C4-2B (cell line): ENCODE measurements around the gene RGS11.

Source experiments
- H3K27ac ChIP-seq: fragments of 450-650 bp; 2 replicates; pipeline ENCODE4 v1.5.1; 2017
- CTCF ChIP-seq: fragments of 450-650 bp; conservative IDR thresholded peaks from 2 replicates; pipeline ENCODE4 v1.5.1; 2017; ENCODE audit warnings: mild to moderate bottlenecking
- ZFX ChIP-seq: fragments of 450-650 bp; IDR thresholded peaks from 2 replicates; pipeline ENCODE4 v1.6.1; 2017

The RGS11 gene

GRCh38 chr16:228852-229730 is 46.7 kb downstream of the RGS11 start, which contains the start of gene LUC7L:
LUC7L (minus strand) TSS chr16:229449; CDS start chr16:229339, 110 bp downstream.
- peak within 1 kb of the TSS; percentile 95 for H3K27ac ChIP-seq
- no peak for TF ChIP-seq CTCF
- TF ChIP-seq ZFX, result peak; percentile 95

GRCh38 chr16:228151-228851 is 47.4 kb downstream of the RGS11 start:
- no peak for TF ChIP-seq ZFX
- no peak for TF ChIP-seq CTCF
- H3K27ac ChIP-seq, result peak overlapping the region; percentile 95

GRCh38 chr16:220021-220420 is 55.7 kb downstream of the RGS11 start:
- no peak for TF ChIP-seq CTCF
- TF ChIP-seq ZFX, result no peak
- no peak overlapping the region for H3K27ac ChIP-seq
